ENCODE measurements around the gene C1QC.

GRCh38 chr1:22658385-22659163 is 15.1 kb downstream of the C1QC start:
- TF ChIP-seq CTCF (IDR thresholded peaks at IDR 0.05) (no peak), POLR2AphosphoS5 (IDR thresholded peaks at IDR 0.05) (no peak)
